ENCODE results near the gene IL12RB2. TPM values are rescaled to one million over a fixed set of nuclear protein-coding genes. Genes with fewer than 3 reads are reported as not detected.

Gene IL12RB2
- total RNA-seq, 1 donor from 2014 or later: 1.3 TPM

DNA sequence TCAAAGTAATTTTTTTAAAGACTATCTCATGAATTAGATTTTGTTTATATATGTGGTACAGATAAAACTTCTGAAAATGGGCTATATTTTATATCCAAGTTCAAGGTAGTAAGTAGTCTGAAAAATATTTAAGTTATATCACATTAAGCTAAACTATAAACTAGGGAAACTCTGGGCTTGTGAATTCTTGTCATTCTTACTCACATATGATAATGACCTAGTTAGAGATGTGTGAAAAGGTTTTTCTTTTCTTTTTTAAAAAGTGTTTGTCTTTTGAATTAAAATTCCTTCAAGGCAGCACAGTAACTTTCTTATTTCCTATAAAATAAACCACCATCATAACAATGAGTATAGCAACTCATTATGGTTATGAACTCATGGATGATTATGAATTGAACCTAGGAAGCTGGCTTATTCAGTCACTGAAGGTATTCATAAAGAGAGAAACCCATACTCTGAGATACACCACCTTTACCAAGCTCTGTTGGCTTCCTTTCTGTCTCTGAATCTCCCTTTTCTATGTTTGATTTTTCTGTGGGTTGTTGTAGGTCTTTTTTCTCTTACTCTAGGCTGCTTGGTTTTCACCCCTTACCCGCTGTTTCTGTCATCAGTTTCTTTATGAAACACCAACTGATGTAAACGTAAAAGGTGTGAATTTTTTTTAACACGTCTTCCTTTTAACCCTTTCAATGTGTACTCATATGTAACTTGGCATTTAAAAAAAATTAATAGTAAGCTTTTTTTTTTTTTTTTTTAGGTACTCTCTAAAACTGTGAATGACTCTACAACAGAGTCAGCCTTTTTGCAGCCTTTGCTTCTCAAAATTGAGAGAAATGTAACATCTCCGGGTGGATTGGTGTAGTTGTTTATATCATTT, 25.2 kb downstream of the IL12RB2 start:
- H3K27me3 ChIP-seq (ENCODE audit: low read depth): no peaks in the 10 kb centered on the region
- ATAC-seq: peak in 1 of 2 donors; percentile 36
- no peak overlapping the region for H3K27ac ChIP-seq
- no peak for TF ChIP-seq CTCF (IDR thresholded peaks at IDR 0.05)
- H3K36me3 ChIP-seq: no peaks in the 10 kb centered on the region
- no peaks in the 10 kb centered on the region for H3K4me1 ChIP-seq
- intact Hi-C loops (cut with DNase I): no loop called here
- DNase-seq: no peak
- H3K9me3 ChIP-seq: no peaks in the 10 kb centered on the region
- no peak overlapping the region for H3K4me3 ChIP-seq

DNA sequence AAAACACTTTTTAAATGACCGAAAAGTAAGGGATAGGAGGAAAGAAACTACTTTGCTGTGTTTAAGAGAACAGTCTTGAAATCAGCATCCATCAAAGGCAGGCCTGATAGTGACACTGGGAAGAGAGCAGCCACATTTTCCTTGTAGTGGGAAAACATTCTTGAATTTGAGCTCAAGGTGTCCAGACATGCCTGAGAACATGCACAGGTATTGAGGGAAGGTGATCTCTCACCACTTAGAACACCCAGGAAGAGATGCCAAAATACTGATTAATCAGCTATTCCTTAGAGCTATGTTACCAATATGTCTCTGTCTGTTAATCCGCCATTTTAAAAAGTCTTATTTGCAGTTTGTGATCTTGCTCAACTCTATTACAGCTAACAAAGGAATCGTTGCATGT, 25.9 kb downstream of the IL12RB2 start:
- Histone ChIP-seq H3K4me1 (no peaks in the 10 kb centered on the region), H3K36me3 (no peaks in the 10 kb centered on the region), H3K27me3 (ENCODE audit: low read depth) (no peaks in the 10 kb centered on the region), H3K9me3 (no peaks in the 10 kb centered on the region), H3K4me3 (no peak overlapping the region), H3K27ac (no peak overlapping the region)
- ATAC-seq (no peak), DNase-seq (no peak)
- TF ChIP-seq CTCF (IDR thresholded peaks at IDR 0.05): no peak
- intact Hi-C loops (cut with DNase I): no loop called here

GRCh38 chr1:67335411-67335810, 27.7 kb downstream of the IL12RB2 start:
- DNase-seq: no peak
- ATAC-seq: no peak
- Histone ChIP-seq H3K4me3 (no peak overlapping the region), H3K4me1 (no peaks in the 10 kb centered on the region), H3K36me3 (no peaks in the 10 kb centered on the region), H3K27ac (no peak overlapping the region), H3K27me3 (ENCODE audit: low read depth) (no peaks in the 10 kb centered on the region), H3K9me3 (no peaks in the 10 kb centered on the region)
- intact Hi-C loops (cut with DNase I): no loop called here
- no peak for TF ChIP-seq CTCF (IDR thresholded peaks at IDR 0.05)

- Histone ChIP-seq H3K4me1 (no peaks in the 10 kb centered on the region), H3K9me3 (no peaks in the 10 kb centered on the region), H3K36me3 (no peaks in the 10 kb centered on the region), H3K4me3 (no peak overlapping the region), H3K27ac (no peak overlapping the region), H3K27me3 (ENCODE audit: low read depth) (no peaks in the 10 kb centered on the region)
- ATAC-seq: no peak
- TF ChIP-seq CTCF (IDR thresholded peaks at IDR 0.05): no peak
- intact Hi-C loops (cut with DNase I): no loop called here
- DNase-seq: no peak
These were observed 28.5 kb downstream of the IL12RB2 start for GRCh38 chr1:67336157-67336556.

DNA sequence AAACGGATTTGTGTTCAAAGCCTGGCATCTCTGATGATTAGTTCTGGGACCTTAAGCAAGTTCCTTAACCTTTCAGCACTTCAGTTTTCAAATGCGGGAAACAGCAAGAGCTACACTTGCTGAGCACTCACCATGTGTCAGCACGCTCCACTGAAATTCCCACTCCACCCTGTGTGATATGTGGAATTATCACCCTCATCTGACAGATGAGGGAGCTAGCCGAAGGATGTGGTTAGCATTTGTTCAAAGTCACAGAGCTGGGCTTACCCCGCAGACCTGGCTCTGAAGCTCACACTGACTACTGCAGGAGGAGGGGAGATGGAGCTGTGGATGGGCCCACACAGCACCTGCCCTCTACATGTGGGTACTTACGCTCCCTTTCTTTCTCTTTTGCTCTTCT, 29.1 kb downstream of the IL12RB2 start:
- Histone ChIP-seq H3K36me3 (no peaks in the 10 kb centered on the region), H3K4me1 (no peaks in the 10 kb centered on the region), H3K27me3 (ENCODE audit: low read depth) (no peaks in the 10 kb centered on the region), H3K9me3 (no peaks in the 10 kb centered on the region), H3K27ac (no peak overlapping the region), H3K4me3 (no peak overlapping the region)
- DNase-seq: no peak
- peak in 1 of 2 donors; percentile 39 for ATAC-seq
- no peak for TF ChIP-seq CTCF (IDR thresholded peaks at IDR 0.05)
- intact Hi-C loops (cut with DNase I): no loop called here
